Adrenal gland (tissue), 12 donors: ENCODE data around the gene OR10Z1. TPM values are rescaled to one million over a fixed set of nuclear protein-coding genes. Genes with fewer than 3 reads are reported as not detected.

ENCODE experiments used
- DNase-seq, 7 donors: peaks; one replicate each; pipeline ENCODE4 v3.0.0-alpha.2; 2019 to 2020
- H3K27ac ChIP-seq, 5 donors: fragments of 200-600 bp; sonication (generic) in 4 of 5; 1 replicate in 3 of 5; 2 replicates in 2 of 5; pipeline versions ENCODE4 v1.5.1 to v1.8.0; 2016 to 2020; ENCODE audit warnings: mild to moderate bottlenecking in 1 of 5
- H3K27me3 ChIP-seq: fragments of 200-600 bp; 2 replicates; pipeline ENCODE4 v1.8.0; 2021
- H3K36me3 ChIP-seq, 2 donors: fragments of 200-600 bp; replicated peaks in 1 of 2; 1 replicate in 1 of 2; 2 replicates in 1 of 2; pipeline versions ENCODE4 v1.5.1 to v1.8.0; 2018 to 2022
- H3K4me1 ChIP-seq, 2 donors: fragments of 200-600 bp; replicated peaks in 1 of 2; 1 replicate in 1 of 2; 2 replicates in 1 of 2; pipeline versions ENCODE4 v1.5.1 to v1.8.0; 2018 to 2021
- H3K4me3 ChIP-seq, 4 donors: fragments of 200-600 bp; sonication (generic) in 3 of 4; one replicate each; pipeline ENCODE4 v1.5.1; 2016 to 2018
- H3K9me3 ChIP-seq, 3 donors: fragments of 200-600 bp; sonication (generic) in 1 of 3; replicated peaks in 1 of 3; 1 replicate in 2 of 3; 2 replicates in 1 of 3; pipeline versions ENCODE4 v1.5.1 to v1.8.0; 2016 to 2021
- CTCF ChIP-seq, 6 experiments: fragments of 450-650 bp in 4 of 6; fragments of 200-600 bp in 2 of 6; sonication (generic) in 1 of 6; IDR thresholded peaks; 1 replicate in 5 of 6; 2 replicates in 1 of 6; pipeline versions ENCODE4 v1.5.1 to v1.8.0; 2016 to 2021; ENCODE audit warnings: antibody characterized with exemption in 6 of 6, mild to moderate bottlenecking in 2 of 6, moderate library complexity in 1 of 6
- POLR2A ChIP-seq, 2 donors: fragments of 450-650 bp; IDR thresholded peaks; one replicate each; pipeline ENCODE4 v1.6.1; 2017; ENCODE audit warnings: antibody characterized with exemption in 2 of 2, mild to moderate bottlenecking in 2 of 2, moderate library complexity in 1 of 2
- WGBS, 4 donors: extraction: QIAGEN DNeasy Blood & Tissue Kit in 2 of 4; methylation state at CpG; one replicate each; pipeline versions ENCODE4 v1.1.5 to v1.1.7; 2013 to 2017; 5-methylcytosine and 5-hydroxymethylcytosine counted together
- intact Hi-C, 2 donors: fragments of 100-400 bp; cut with DNase I; formaldehyde crosslinking; loops; one replicate each; pipeline versions ENCODE4 v1.14.1 to v1.15.0; 2022 to 2023
- polyA plus RNA-seq, 3 donors: library from polyadenylated mRNA; stranded (reverse); fragments of 200-250 nt in 2 of 3; fragments of 350-450 nt in 1 of 3; fragmentation: Illumina TruSeq in 1 of 3; extraction: RNeasy Lipid Tissue Mini Kit (QIAGEN cat#74804) in 1 of 3; gene quantifications; one replicate each; pipeline ENCODE4 v1.2.3, GENCODE V29; 2013 to 2014
- total RNA-seq, 9 donors: library from RNA; depleted of rRNA in 4 of 9; stranded (reverse); fragments of >200 nt in 4 of 9; fragments of 120-200 nt in 1 of 9; fragmentation: NEBNext Ultra II Directional in 1 of 9; extraction: Animal tissue kit (Norgen Biotek cat#: 25700) in 1 of 9; gene quantifications; one replicate each; pipeline versions ENCODE4 v1.1.0 to v1.2.4, GENCODE V29; 2013 to 2023
- donor health status: healthy with polysubstance abuse.
- donor health status: Bipolar disorder and iron deficiency.
- donor health status: DM: yes; HTN: yes; CAD: no.
- donor health status: DM: no; HTN: no; CAD: no.
- donor health status: DM: no; HTN: no; CAD: no.
- donor health status: DM: yes; HTN: yes; CAD: no.

OR10Z1 gene
- total and polyA plus RNA-seq, 12 donors = not detected

GRCh38 chr1:158654086-158654485 lies 49.0 kb downstream of the OR10Z1 start:
- intact Hi-C loops = no loop called here
- no peaks in the 10 kb centered on the region for H3K27me3 ChIP-seq
- no peak overlapping the region for H3K4me3 ChIP-seq
- H3K9me3 ChIP-seq = no peaks in the 10 kb centered on the region
- DNase-seq = no peak
- no peaks in the 10 kb centered on the region for H3K36me3 ChIP-seq
- TF ChIP-seq CTCF (IDR thresholded peaks at IDR 0.05) = no peak
- H3K4me1 ChIP-seq = no peaks in the 10 kb centered on the region
- no peak overlapping the region for H3K27ac ChIP-seq

GRCh38 chr1:158654571-158654970 lies 49.5 kb downstream of the OR10Z1 start:
- Histone ChIP-seq H3K4me3 (no peak overlapping the region), H3K36me3 (no peaks in the 10 kb centered on the region), H3K27ac (no peak overlapping the region), H3K4me1 (no peaks in the 10 kb centered on the region), H3K9me3 (no peaks in the 10 kb centered on the region), H3K27me3 (no peaks in the 10 kb centered on the region)
- peak in 1 of 7 donors; percentile 2 for DNase-seq
- TF ChIP-seq POLR2A (IDR thresholded peaks at IDR 0.05) = no peak
- intact Hi-C loops = no loop called here
- WGBS, 4 donors = 54 to 71% (median 68%) methylated on average over 6 of the region's 6 CpGs

Other genes starting within 250 kb of the OR10Z1 start
- not detected for gene OR10T2, start 205.8 kb upstream of the OR10Z1 start, total RNA-seq
- gene OR10T2, start 205.8 kb upstream of the OR10Z1 start, polyA plus RNA-seq = not detected
- gene OR10K2, start 179.0 kb upstream of the OR10Z1 start, total RNA-seq = not detected
- gene OR10K2, start 179.0 kb upstream of the OR10Z1 start, polyA plus RNA-seq = not detected
- not detected for gene OR10K1, start 143.4 kb upstream of the OR10Z1 start, total RNA-seq
- not detected for gene OR10K1, start 143.4 kb upstream of the OR10Z1 start, polyA plus RNA-seq
- gene OR10R2, start 133.0 kb upstream of the OR10Z1 start, total RNA-seq = not detected
- gene OR10R2, start 133.0 kb upstream of the OR10Z1 start, polyA plus RNA-seq = not detected
- not detected for gene OR6Y1, start 50.9 kb upstream of the OR10Z1 start, total RNA-seq
- not detected for gene OR6Y1, start 50.9 kb upstream of the OR10Z1 start, polyA plus RNA-seq
- gene OR6P1, start 34.7 kb upstream of the OR10Z1 start, total RNA-seq = not detected
- gene OR6P1, start 34.7 kb upstream of the OR10Z1 start, polyA plus RNA-seq = not detected
- gene OR10X1, start 25.4 kb upstream of the OR10Z1 start, total RNA-seq = not detected
- gene OR10X1, start 25.4 kb upstream of the OR10Z1 start, polyA plus RNA-seq = not detected
- 1 to 10 TPM in 1 of 9 donors, under 1 TPM in 3, not detected in 5; 0.14 to 2.8 (median 0.31) TPM for gene SPTA1, start 81.4 kb downstream of the OR10Z1 start, total RNA-seq
- gene SPTA1, start 81.4 kb downstream of the OR10Z1 start, polyA plus RNA-seq = under 1 TPM in 1 of 3 donors, not detected in 2; under 0.01 TPM
- gene OR6K2, start 95.4 kb downstream of the OR10Z1 start, total RNA-seq = not detected
- not detected for gene OR6K2, start 95.4 kb downstream of the OR10Z1 start, polyA plus RNA-seq
- not detected for gene OR6K3, start 115.5 kb downstream of the OR10Z1 start, total RNA-seq
- gene OR6K3, start 115.5 kb downstream of the OR10Z1 start, polyA plus RNA-seq = under 1 TPM in 1 of 3 donors, not detected in 2; 0.32 TPM
- not detected for gene OR6K6, start 149.5 kb downstream of the OR10Z1 start, total RNA-seq
- gene OR6K6, start 149.5 kb downstream of the OR10Z1 start, polyA plus RNA-seq = not detected
- gene OR6N1, start 166.9 kb downstream of the OR10Z1 start, total RNA-seq = not detected
- gene OR6N1, start 166.9 kb downstream of the OR10Z1 start, polyA plus RNA-seq = not detected
- gene OR6N2, start 175.9 kb downstream of the OR10Z1 start, total RNA-seq = not detected
- not detected for gene OR6N2, start 175.9 kb downstream of the OR10Z1 start, polyA plus RNA-seq
- gene MNDA, start 226.1 kb downstream of the OR10Z1 start, total RNA-seq = 10 to 100 TPM in 7 of 9 donors, 1 to 10 TPM in 2; 3.1 to 17.9 (median 14.5) TPM
- gene MNDA, start 226.1 kb downstream of the OR10Z1 start, polyA plus RNA-seq = 10 to 100 TPM in 1 of 3 donors, 1 to 10 TPM in 2; 5.2 to 13.1 (median 5.7) TPM